Mesendoderm (in vitro differentiated cells): ENCODE measurements around the gene IFT52.

Source experiments
- DNase-seq: peaks from one replicate; pipeline ENCODE4 v3.0.0; 2013
- H2AK5ac ChIP-seq: 2 replicates; pipeline ENCODE4 v1.6.1; 2013; ENCODE audit warnings: low read length, inconsistent platforms
- H2BK120ac ChIP-seq: 2 replicates; pipeline ENCODE4 v1.6.1; 2013; ENCODE audit warnings: low read depth, mild to moderate bottlenecking, low read length, moderate library complexity, mixed read lengths
- H2BK15ac ChIP-seq: replicated peaks from 2 replicates; pipeline ENCODE4 v1.6.1; 2013; ENCODE audit warnings: low read depth, mild to moderate bottlenecking, moderate library complexity
- H2BK5ac ChIP-seq: 2 replicates; pipeline ENCODE4 v1.6.1; 2013; ENCODE audit warnings: low read length, inconsistent platforms
- H3K18ac ChIP-seq: 2 replicates; pipeline ENCODE4 v1.6.1; 2013; ENCODE audit warnings: mild to moderate bottlenecking, low read length, mixed read lengths
- H3K23ac ChIP-seq: one replicate; pipeline ENCODE4 v1.6.1; 2013; ENCODE audit warnings: low read length
- H3K27ac ChIP-seq: 2 replicates; pipeline ENCODE4 v1.5.1; 2013; ENCODE audit warnings: low read depth, mild to moderate bottlenecking, inconsistent platforms, low read length, moderate library complexity
- H3K27me3 ChIP-seq: 2 replicates; pipeline ENCODE4 v1.6.1; 2013; ENCODE audit warnings: low read length, control low read depth, mild to moderate bottlenecking, inconsistent platforms; ENCODE audit not compliant: insufficient read depth, poor library complexity
- H3K36me3 ChIP-seq: 2 replicates; pipeline ENCODE4 v1.6.1; 2013; ENCODE audit warnings: low read length, inconsistent platforms; ENCODE audit not compliant: control insufficient read depth, insufficient read depth
- H3K4ac ChIP-seq: one replicate; pipeline ENCODE4 v1.6.1; 2013; ENCODE audit warnings: low read depth, mild to moderate bottlenecking, low read length, moderate library complexity
- H3K4me1 ChIP-seq: 2 replicates; pipeline ENCODE4 v1.6.1; 2013; ENCODE audit warnings: low read depth, low read length, inconsistent platforms; ENCODE audit not compliant: control insufficient read depth
- H3K4me2 ChIP-seq: 2 replicates; pipeline ENCODE4 v1.6.1; 2013; ENCODE audit warnings: low read length
- H3K4me3 ChIP-seq: 2 replicates; pipeline ENCODE4 v1.5.1; 2013; ENCODE audit warnings: mild to moderate bottlenecking, low read length
- H3K56ac ChIP-seq: one replicate; pipeline ENCODE4 v1.6.1; 2013; ENCODE audit warnings: low read length
- H3K79me1 ChIP-seq: 2 replicates; pipeline ENCODE4 v1.6.1; 2013; ENCODE audit warnings: low read length, inconsistent platforms
- H3K79me2 ChIP-seq: 2 replicates; pipeline ENCODE4 v1.6.1; 2013; ENCODE audit warnings: mild to moderate bottlenecking, low read length; ENCODE audit not compliant: control insufficient read depth, insufficient read depth
- H3K9ac ChIP-seq: 2 replicates; pipeline ENCODE4 v1.6.1; 2013; ENCODE audit warnings: low read length, inconsistent platforms
- H4K5ac ChIP-seq: one replicate; pipeline ENCODE4 v1.6.1; 2013; ENCODE audit warnings: low read length
- H4K8ac ChIP-seq: one replicate; pipeline ENCODE4 v1.6.1; 2013; ENCODE audit warnings: low read depth, mild to moderate bottlenecking, control low read depth, low read length, moderate library complexity
- WGBS: extraction: QIAGEN DNeasy Blood & Tissue Kit; methylation state at CpG from one replicate; pipeline ENCODE4 v1.1.7; 2013; ENCODE audit warnings: low lambda C conversion rate, missing lambda C conversion rate; ENCODE audit not compliant: insufficient coverage; ENCODE audit errors: extremely low coverage; 5-methylcytosine and 5-hydroxymethylcytosine counted together

The IFT52 gene

DNA sequence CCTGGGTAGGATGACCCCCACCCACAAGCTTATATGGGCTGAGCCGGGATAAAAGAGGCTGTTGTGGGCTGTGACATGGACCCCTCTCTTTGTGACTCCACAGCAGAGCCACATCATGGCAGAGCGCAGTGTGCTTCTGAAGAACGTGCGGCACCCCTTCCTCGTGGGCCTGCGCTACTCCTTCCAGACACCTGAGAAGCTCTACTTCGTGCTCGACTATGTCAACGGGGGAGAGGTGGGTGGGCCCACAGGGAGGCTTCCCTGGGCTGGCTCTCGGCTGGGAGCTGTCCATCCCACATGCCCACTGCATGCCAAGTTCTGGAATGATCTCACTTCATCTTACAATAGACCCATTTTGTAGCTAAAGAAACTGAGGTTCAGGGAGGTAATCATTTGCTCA is 21.5 kb upstream of the IFT52 start:
- no peak for DNase-seq

DNA sequence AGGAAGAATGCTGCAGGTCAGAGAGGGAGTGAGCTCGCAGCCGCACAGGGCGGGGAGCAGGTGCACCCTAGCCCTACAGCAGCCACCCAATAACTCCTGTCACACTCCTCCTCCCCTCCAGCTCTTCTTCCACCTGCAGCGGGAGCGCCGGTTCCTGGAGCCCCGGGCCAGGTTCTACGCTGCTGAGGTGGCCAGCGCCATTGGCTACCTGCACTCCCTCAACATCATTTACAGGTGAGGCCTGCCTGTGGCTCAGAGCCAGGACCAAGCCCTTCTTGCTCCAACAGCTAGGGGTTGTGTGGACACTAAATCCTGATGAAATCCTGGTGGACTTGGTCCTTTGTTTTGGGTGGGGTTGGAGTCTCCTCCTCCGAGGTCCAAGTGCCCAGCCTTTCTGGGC is 20.2 kb upstream of the IFT52 start:
- Histone ChIP-seq H4K8ac (no peak overlapping the region), H4K5ac (no peak overlapping the region), H3K9ac (no peak overlapping the region), H3K4me3 (no peak overlapping the region), H2BK15ac (no peak overlapping the region), H3K27me3 (no peaks in the 10 kb centered on the region), H3K27ac (no peak overlapping the region), H2BK5ac (no peak overlapping the region), H2AK5ac (no peak overlapping the region), H3K79me1 (no peaks in the 10 kb centered on the region), H3K56ac (no peak overlapping the region), H3K4me2 (no peak overlapping the region), H3K79me2 (no peaks in the 10 kb centered on the region), H3K18ac (no peak overlapping the region), H3K4ac (no peak overlapping the region), H3K36me3 (no peaks in the 10 kb centered on the region), H3K23ac (no peak overlapping the region), H2BK120ac (no peak overlapping the region), H3K4me1 (no peaks in the 10 kb centered on the region)
- no CpG with 5 or more reads among the region's 10 CpGs for WGBS
- no peak for DNase-seq

More for the DNA sequence above, 21.5 kb upstream of the IFT52 start:
- Histone ChIP-seq H3K4me2 (no peak overlapping the region), H3K4me1 (no peaks in the 10 kb centered on the region), H3K36me3 (no peaks in the 10 kb centered on the region), H3K27me3 (no peaks in the 10 kb centered on the region), H3K79me1 (no peaks in the 10 kb centered on the region), H2BK15ac (no peak overlapping the region), H3K18ac (no peak overlapping the region), H4K8ac (no peak overlapping the region), H2BK5ac (no peak overlapping the region), H3K4ac (no peak overlapping the region), H3K27ac (no peak overlapping the region), H3K23ac (no peak overlapping the region), H3K79me2 (no peaks in the 10 kb centered on the region), H2AK5ac (no peak overlapping the region), H3K56ac (no peak overlapping the region), H3K4me3 (no peak overlapping the region), H4K5ac (no peak overlapping the region), H3K9ac (no peak overlapping the region), H2BK120ac (no peak overlapping the region)
- no CpG with 5 or more reads among the region's 10 CpGs for WGBS

DNA sequence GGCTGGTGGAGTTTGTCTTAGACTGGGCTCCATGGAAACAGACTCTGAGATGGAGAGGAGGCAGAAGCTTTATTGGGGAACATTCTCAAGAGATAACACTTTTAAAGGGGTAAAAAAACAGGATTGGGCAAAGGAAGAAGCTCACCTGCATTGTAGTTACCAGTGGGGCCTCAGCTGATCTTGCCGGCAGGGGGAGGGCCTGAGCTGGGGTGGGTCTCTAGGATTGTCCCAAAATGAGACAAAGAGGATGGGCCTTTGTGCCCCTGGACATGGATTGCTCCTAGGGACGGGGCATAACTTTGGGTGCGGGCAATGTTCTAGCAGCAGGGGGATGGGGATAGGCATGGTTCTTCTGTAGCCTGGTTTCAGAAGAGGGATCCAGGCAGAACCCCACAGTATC is 19.4 kb upstream of the IFT52 start:
- H4K5ac ChIP-seq, result no peak overlapping the region
- H3K23ac ChIP-seq, result no peak overlapping the region
- no peak for DNase-seq
- no peaks in the 10 kb centered on the region for H3K27me3 ChIP-seq
- no peak overlapping the region for H4K8ac ChIP-seq
- H3K79me2 ChIP-seq, result no peaks in the 10 kb centered on the region
- H3K27ac ChIP-seq, result no peak overlapping the region
- no peak overlapping the region for H2BK5ac ChIP-seq
- no CpG with 5 or more reads among the region's 3 CpGs for WGBS
- H3K79me1 ChIP-seq, result no peaks in the 10 kb centered on the region
- H3K4me1 ChIP-seq, result no peaks in the 10 kb centered on the region
- no peak overlapping the region for H3K4me2 ChIP-seq
- H2AK5ac ChIP-seq, result no peak overlapping the region
- H3K4me3 ChIP-seq, result no peak overlapping the region
- H2BK120ac ChIP-seq, result no peak overlapping the region
- no peaks in the 10 kb centered on the region for H3K36me3 ChIP-seq
- no peak overlapping the region for H3K56ac ChIP-seq
- H2BK15ac ChIP-seq, result no peak overlapping the region
- no peak overlapping the region for H3K9ac ChIP-seq
- H3K4ac ChIP-seq, result no peak overlapping the region
- H3K18ac ChIP-seq, result no peak overlapping the region

DNA sequence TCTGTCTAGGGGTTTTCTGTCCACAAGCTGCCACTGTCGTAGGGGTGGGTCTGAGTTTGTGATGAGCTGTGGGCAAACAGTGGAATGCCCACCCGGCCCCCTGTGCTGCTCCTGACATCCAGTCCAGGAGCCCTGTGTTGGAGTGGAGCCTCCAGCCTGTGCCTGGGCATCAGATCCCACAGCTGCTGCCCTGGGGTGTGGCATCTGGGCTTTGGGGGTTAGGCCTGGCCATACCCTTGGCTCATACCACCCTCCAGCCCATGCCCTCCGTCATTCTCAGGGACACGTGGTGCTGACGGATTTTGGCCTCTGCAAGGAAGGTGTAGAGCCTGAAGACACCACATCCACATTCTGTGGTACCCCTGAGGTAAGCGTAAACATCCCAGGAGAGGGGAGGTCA is 19.0 kb upstream of the IFT52 start:
- no peaks in the 10 kb centered on the region for H3K4me1 ChIP-seq
- no peak overlapping the region for H2AK5ac ChIP-seq
- H3K27me3 ChIP-seq, result no peaks in the 10 kb centered on the region
- H3K23ac ChIP-seq, result no peak overlapping the region
- no peak overlapping the region for H3K9ac ChIP-seq
- no peak overlapping the region for H4K8ac ChIP-seq
- DNase-seq, result no peak
- H2BK15ac ChIP-seq, result no peak overlapping the region
- H3K4me3 ChIP-seq, result no peak overlapping the region
- no peak overlapping the region for H3K27ac ChIP-seq
- H3K79me2 ChIP-seq, result no peaks in the 10 kb centered on the region
- no CpG with 5 or more reads among the region's 6 CpGs for WGBS
- H4K5ac ChIP-seq, result no peak overlapping the region
- no peak overlapping the region for H3K56ac ChIP-seq
- no peak overlapping the region for H2BK120ac ChIP-seq
- no peak overlapping the region for H3K18ac ChIP-seq
- no peak overlapping the region for H3K4me2 ChIP-seq
- H3K36me3 ChIP-seq, result no peaks in the 10 kb centered on the region
- no peak overlapping the region for H3K4ac ChIP-seq
- no peak overlapping the region for H2BK5ac ChIP-seq
- no peaks in the 10 kb centered on the region for H3K79me1 ChIP-seq

GRCh38 chr20:43572891-43573290 is 17.8 kb upstream of the IFT52 start:
- Histone ChIP-seq H3K9ac (no peak overlapping the region), H3K36me3 (no peaks in the 10 kb centered on the region), H3K4me3 (no peak overlapping the region), H3K56ac (no peak overlapping the region), H3K79me2 (no peaks in the 10 kb centered on the region), H4K5ac (no peak overlapping the region), H2BK5ac (no peak overlapping the region), H3K79me1 (no peaks in the 10 kb centered on the region), H3K4ac (no peak overlapping the region), H2BK15ac (no peak overlapping the region), H4K8ac (no peak overlapping the region), H2AK5ac (no peak overlapping the region), H3K4me2 (no peak overlapping the region), H3K27ac (no peak overlapping the region), H3K18ac (no peak overlapping the region), H2BK120ac (no peak overlapping the region), H3K23ac (no peak overlapping the region), H3K27me3 (no peaks in the 10 kb centered on the region), H3K4me1 (no peaks in the 10 kb centered on the region)
- no CpG with 5 or more reads among the region's 8 CpGs for WGBS
- DNase-seq, result no peak

DNA sequence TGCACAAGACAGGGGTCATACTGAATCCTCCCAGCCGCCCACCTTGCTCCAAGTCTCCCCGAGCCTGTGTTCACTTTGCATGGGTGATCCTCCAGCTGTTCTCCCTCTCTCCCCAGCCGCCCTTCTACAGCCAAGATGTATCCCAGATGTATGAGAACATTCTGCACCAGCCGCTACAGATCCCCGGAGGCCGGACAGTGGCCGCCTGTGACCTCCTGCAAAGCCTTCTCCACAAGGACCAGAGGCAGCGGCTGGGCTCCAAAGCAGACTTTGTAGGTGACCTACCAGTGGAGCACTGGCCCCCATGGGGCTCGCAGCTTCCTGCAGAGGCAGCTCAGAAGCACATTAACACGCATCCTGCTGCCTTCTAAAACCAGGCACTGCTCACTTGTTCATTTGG is 14.6 kb upstream of the IFT52 start:
- no peak overlapping the region for H3K27ac ChIP-seq
- no peak overlapping the region for H4K5ac ChIP-seq
- no peak overlapping the region for H3K9ac ChIP-seq
- no peak overlapping the region for H3K4me2 ChIP-seq
- DNase-seq, result no peak
- WGBS, result no CpG with 5 or more reads among the region's 10 CpGs
- no peak overlapping the region for H3K18ac ChIP-seq
- H3K79me1 ChIP-seq, result no peaks in the 10 kb centered on the region
- no peak overlapping the region for H3K4me3 ChIP-seq
- H2BK120ac ChIP-seq, result no peak overlapping the region
- no peak overlapping the region for H2AK5ac ChIP-seq
- no peak overlapping the region for H2BK15ac ChIP-seq
- no peak overlapping the region for H2BK5ac ChIP-seq
- H3K4ac ChIP-seq, result no peak overlapping the region
- H4K8ac ChIP-seq, result no peak overlapping the region
- H3K79me2 ChIP-seq, result no peaks in the 10 kb centered on the region
- no peaks in the 10 kb centered on the region for H3K36me3 ChIP-seq
- no peak overlapping the region for H3K23ac ChIP-seq
- no peaks in the 10 kb centered on the region for H3K4me1 ChIP-seq
- no peak overlapping the region for H3K56ac ChIP-seq
- no peaks in the 10 kb centered on the region for H3K27me3 ChIP-seq
